Caco-2 (cell line): Measurements from ENCODE around the gene GYPC. TPM values are rescaled to one million over a fixed set of nuclear protein-coding genes. Genes with fewer than 3 reads are reported as not detected.
"Not testable (repeated sequence)": the region's sequence is repeated elsewhere in the genome, so short reads cannot be mapped to it uniquely, and the experiment has no call there.

Experiments used
- BruUV-seq: library from RNA; stranded (reverse); fragments of 400-500 nt; replicated peaks from 2 replicates; lab custom pipeline; 2021; lab: Mats Ljungman, UMichigan
- CTCF ChIA-PET: fragments of 300-600 bp; sonication (Branson Sonifier 250); formaldehyde crosslinking; loops from one replicate; lab custom pipeline; 2022; ENCODE audit warnings: antibody characterized with exemption; lab: Charles Lee
- POLR2A ChIA-PET: fragments of 300-600 bp; sonication (Branson Sonifier 250); formaldehyde crosslinking; loops from one replicate; lab custom pipeline; 2022; ENCODE audit warnings: antibody characterized with exemption; lab: Charles Lee
- DNase-seq, 2 experiments: peaks; one replicate each; pipeline versions ENCODE4 v3.0.0 to v3.0.0-alpha.2; 2020 to 2022
- H3K27me3 ChIP-seq: replicated peaks from 2 replicates; pipeline ENCODE4 v1.6.0; 2011; ENCODE audit warnings: low read length; ENCODE audit not compliant: control insufficient read depth, insufficient read depth
- H3K36me3 ChIP-seq: 2 replicates; pipeline ENCODE4 v1.5.1; 2011; ENCODE audit warnings: low read length; ENCODE audit not compliant: control insufficient read depth, insufficient read depth
- H3K4me1 ChIP-seq: fragments of 250-450 bp; sonication (Bioruptor Pico); 2 replicates; pipeline ENCODE4 v1.5.1; 2020; ENCODE audit warnings: mild to moderate bottlenecking
- H3K4me3 ChIP-seq: 2 replicates; pipeline ENCODE4 v1.5.1; 2011; ENCODE audit warnings: low read depth, mild to moderate bottlenecking, control low read depth, low read length
- H3K9me3 ChIP-seq: fragments of 250-450 bp; sonication (Bioruptor Pico); 2 replicates; pipeline ENCODE4 v1.5.1; 2020; ENCODE audit warnings: mild to moderate bottlenecking, moderate library complexity
- H3K27ac Mint-ChIP-seq: one replicate; pipeline ENCODE4 v1.8.0; 2022; ENCODE audit warnings: mixed read lengths; ENCODE audit not compliant: unreplicated experiment
- H3K27me3 Mint-ChIP-seq: one replicate; pipeline ENCODE4 v1.8.0; 2022; ENCODE audit warnings: mixed read lengths; ENCODE audit not compliant: insufficient read depth, unreplicated experiment
- H3K36me3 Mint-ChIP-seq: one replicate; pipeline ENCODE4 v1.8.0; 2022; ENCODE audit warnings: mild to moderate bottlenecking, mixed read lengths; ENCODE audit not compliant: insufficient read depth, unreplicated experiment
- H3K4me1 Mint-ChIP-seq: one replicate; pipeline ENCODE4 v1.8.0; 2022; ENCODE audit warnings: low read depth, mixed read lengths; ENCODE audit not compliant: unreplicated experiment
- H3K4me3 Mint-ChIP-seq: one replicate; pipeline ENCODE4 v1.8.0; 2022; ENCODE audit warnings: mild to moderate bottlenecking, moderate library complexity, mixed read lengths; ENCODE audit not compliant: unreplicated experiment
- H3K9me3 Mint-ChIP-seq: one replicate; pipeline ENCODE4 v1.8.0; 2022; ENCODE audit warnings: mixed read lengths; ENCODE audit not compliant: unreplicated experiment
- CTCF ChIP-seq, 2 experiments: fragments of 200-600 bp in 1 of 2; IDR thresholded peaks; 1 replicate in 1 of 2; 2 replicates in 1 of 2; pipeline versions ENCODE4 v1.5.1 to v1.8.0; 2011 to 2022; ENCODE audit warnings: antibody characterized with exemption in 1 of 2, control low read depth in 1 of 2, inconsistent platforms in 1 of 2, low read depth in 1 of 2, low read length in 1 of 2, mild to moderate bottlenecking in 1 of 2, moderate library complexity in 1 of 2; ENCODE audit not compliant: insufficient read depth in 1 of 2, severe bottlenecking in 1 of 2, unreplicated experiment in 1 of 2
- intact Hi-C: fragments of 100-400 bp; cut with micrococcal nuclease; formaldehyde crosslinking; loops from one replicate; pipeline ENCODE4 v1.10.0; 2022; ENCODE audit not compliant: unreplicated experiment
- total RNA-seq: library from RNA; stranded (reverse); gene quantifications from 2 replicates; pipeline ENCODE4 v1.2.3, GENCODE V29; 2022

The GYPC gene
- total RNA-seq, 1 experiment from 2014 or later: not detected

GRCh38 chr2:126687503-126687902, 31.5 kb downstream of the GYPC start:
- POLR2A ChIA-PET: no interaction called here
- CTCF ChIA-PET: no interaction called here

GRCh38 chr2:126688594-126688993, 32.6 kb downstream of the GYPC start:
- H3K4me3 ChIP-seq, DNase-seq, POLR2A ChIA-PET, H3K36me3 Mint-ChIP-seq, H3K9me3 ChIP-seq, intact Hi-C loops, H3K27me3 ChIP-seq, H3K36me3 ChIP-seq, H3K4me1 Mint-ChIP-seq, CTCF ChIA-PET, BruUV-seq, H3K9me3 Mint-ChIP-seq, H3K27ac Mint-ChIP-seq, H3K4me3 Mint-ChIP-seq, H3K4me1 ChIP-seq: not testable (repeated sequence)
- peaks cover 15% of the 10 kb centered on the region for H3K27me3 Mint-ChIP-seq

More at GRCh38 chr2:126687503-126687902, 31.5 kb downstream of the GYPC start:
- H3K9me3 ChIP-seq: no peaks in the 10 kb centered on the region
- intact Hi-C loops: no loop called here
- no peaks in the 10 kb centered on the region; the same call in 1 of the 2 replicates for H3K27me3 ChIP-seq
- no peaks in the 10 kb centered on the region for H3K4me1 Mint-ChIP-seq
- no peaks in the 10 kb centered on the region for H3K9me3 Mint-ChIP-seq
- H3K4me1 ChIP-seq: no peaks in the 10 kb centered on the region
- H3K36me3 ChIP-seq: no peaks in the 10 kb centered on the region
- BruUV-seq: no TSS peak
- TF ChIP-seq CTCF (IDR thresholded peaks at IDR 0.05; ENCODE audit: insufficient read depth in 1 of 2, low read depth in 1 of 2, low read length in 1 of 2, severe bottlenecking in 1 of 2, unreplicated experiment in 1 of 2): no peak
- H3K4me3 Mint-ChIP-seq: no peak overlapping the region
- H3K27me3 Mint-ChIP-seq: peaks cover 20% of the 10 kb centered on the region
- H3K36me3 Mint-ChIP-seq: no peaks in the 10 kb centered on the region
- H3K4me3 ChIP-seq: no peak overlapping the region
- no peak for DNase-seq
- H3K27ac Mint-ChIP-seq: no peak overlapping the region

GRCh38 chr2:126692241-126692640, 36.3 kb downstream of the GYPC start:
- H3K4me3 ChIP-seq, H3K27ac Mint-ChIP-seq, H3K36me3 Mint-ChIP-seq, CTCF ChIA-PET, BruUV-seq, H3K4me1 ChIP-seq, H3K4me3 Mint-ChIP-seq, POLR2A ChIA-PET, H3K36me3 ChIP-seq, DNase-seq, H3K9me3 Mint-ChIP-seq, H3K27me3 ChIP-seq, intact Hi-C loops, H3K9me3 ChIP-seq, H3K4me1 Mint-ChIP-seq: not testable (repeated sequence)
- peaks cover 11% of the 10 kb centered on the region for H3K27me3 Mint-ChIP-seq

- BruUV-seq: not testable (repeated sequence)
Measured at GRCh38 chr2:126692934-126693592, 37.1 kb downstream of the GYPC start.

More at GRCh38 chr2:126692934-126693592, 37.1 kb downstream of the GYPC start:
- H3K36me3 ChIP-seq, intact Hi-C loops, H3K36me3 Mint-ChIP-seq, H3K9me3 ChIP-seq, H3K4me1 Mint-ChIP-seq, H3K27me3 ChIP-seq, H3K4me1 ChIP-seq, H3K9me3 Mint-ChIP-seq, CTCF ChIA-PET, DNase-seq, POLR2A ChIA-PET, H3K27ac Mint-ChIP-seq, H3K4me3 Mint-ChIP-seq, H3K4me3 ChIP-seq: not testable (repeated sequence)
- H3K27me3 Mint-ChIP-seq: peaks cover 13% of the 10 kb centered on the region
